Ascending aorta (tissue), 2 donors: ENCODE results near the gene OR52A1. TPM values are rescaled to one million over a fixed set of nuclear protein-coding genes. Genes with fewer than 3 reads are reported as not detected.

Source experiments
- DNase-seq, 2 donors: peaks; one replicate each; pipeline ENCODE4 v3.0.0-alpha.2; 2019; ENCODE audit warnings: low spot score in 2 of 2
- H3K27ac ChIP-seq, 2 donors: fragments of 200-600 bp; sonication (generic); one replicate each; pipeline ENCODE4 v1.5.1; 2016 to 2017; ENCODE audit warnings: mild to moderate bottlenecking in 1 of 2
- H3K27me3 ChIP-seq: fragments of 200-600 bp; sonication (generic); one replicate; pipeline ENCODE4 v1.5.1; 2017
- H3K36me3 ChIP-seq, 2 donors: fragments of 200-600 bp; sonication (generic); one replicate each; pipeline ENCODE4 v1.5.1; 2016
- H3K4me1 ChIP-seq, 2 donors: fragments of 200-600 bp; sonication (generic); one replicate each; pipeline ENCODE4 v1.5.1; 2016 to 2017; ENCODE audit warnings: mild to moderate bottlenecking in 1 of 2
- H3K4me3 ChIP-seq, 2 donors: fragments of 200-600 bp; sonication (generic); one replicate each; pipeline ENCODE4 v1.5.1; 2016 to 2017; ENCODE audit warnings: mild to moderate bottlenecking in 1 of 2
- H3K9me3 ChIP-seq, 2 donors: fragments of 200-600 bp; sonication (generic); one replicate each; pipeline ENCODE4 v1.5.1; 2016
- intact Hi-C: fragments of 100-400 bp; cut with DNase I; formaldehyde crosslinking; loops from one replicate; pipeline ENCODE4 v1.15.1; 2023
- total RNA-seq: library from RNA; depleted of rRNA; stranded (reverse); fragments of >200 nt; gene quantifications from one replicate; pipeline ENCODE4 v1.1.0, GENCODE V29; 2016
- TF ChIP-seq, protein P1 (sequence below), 3 experiments: fragments of 200-600 bp in 2 of 3; fragments of 450-650 bp in 1 of 3; sonication (generic) in 2 of 3; IDR thresholded peaks; one replicate each; pipeline ENCODE4 v1.5.1; 2016 to 2019; ENCODE audit warnings: antibody characterized with exemption in 3 of 3, mild to moderate bottlenecking in 1 of 3, moderate library complexity in 1 of 3

The OR52A1 gene
- total RNA-seq, 1 donor from 2014 or later = not detected

DNA sequence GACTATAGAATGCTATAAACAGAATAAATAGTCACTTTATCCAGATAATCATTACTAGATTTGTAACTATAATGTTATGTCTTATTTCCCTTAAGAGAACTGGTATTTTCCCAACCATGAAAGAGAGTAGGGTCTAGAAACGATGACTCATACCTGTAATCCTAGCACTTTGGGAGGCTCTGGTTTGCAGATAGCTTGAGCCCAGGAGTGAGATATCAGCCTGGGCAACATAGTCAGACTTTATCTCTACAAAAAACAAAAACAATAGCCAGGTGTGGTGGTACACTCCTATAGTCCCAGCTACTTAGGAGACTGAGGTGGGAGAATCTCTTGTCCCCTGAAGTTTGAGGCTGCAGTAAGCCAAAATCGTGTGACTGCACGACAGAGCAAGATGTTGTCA lies 47.3 kb downstream of the OR52A1 start:
- no peak for DNase-seq
- intact Hi-C loops = no loop called here

DNA sequence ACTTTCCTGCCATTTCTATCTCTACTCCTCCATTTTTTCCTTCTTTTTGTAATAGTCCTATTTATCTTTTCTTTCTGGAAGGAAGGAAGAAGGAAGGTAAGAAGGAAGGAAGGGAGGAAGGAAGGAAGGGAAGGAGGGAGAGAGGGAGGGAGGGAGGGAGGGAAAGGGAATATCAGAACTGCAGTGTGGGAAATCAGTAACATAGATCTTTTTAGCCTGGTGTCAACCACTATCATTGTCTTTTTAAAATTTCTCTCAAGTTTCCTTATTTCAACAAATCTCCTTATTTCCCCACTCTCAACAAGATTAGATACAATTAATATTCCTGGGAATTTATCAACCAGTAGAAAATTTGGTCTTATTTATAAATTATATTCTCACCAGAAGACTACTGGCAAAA lies 51.5 kb downstream of the OR52A1 start:
- TF ChIP-seq, protein P1, sequence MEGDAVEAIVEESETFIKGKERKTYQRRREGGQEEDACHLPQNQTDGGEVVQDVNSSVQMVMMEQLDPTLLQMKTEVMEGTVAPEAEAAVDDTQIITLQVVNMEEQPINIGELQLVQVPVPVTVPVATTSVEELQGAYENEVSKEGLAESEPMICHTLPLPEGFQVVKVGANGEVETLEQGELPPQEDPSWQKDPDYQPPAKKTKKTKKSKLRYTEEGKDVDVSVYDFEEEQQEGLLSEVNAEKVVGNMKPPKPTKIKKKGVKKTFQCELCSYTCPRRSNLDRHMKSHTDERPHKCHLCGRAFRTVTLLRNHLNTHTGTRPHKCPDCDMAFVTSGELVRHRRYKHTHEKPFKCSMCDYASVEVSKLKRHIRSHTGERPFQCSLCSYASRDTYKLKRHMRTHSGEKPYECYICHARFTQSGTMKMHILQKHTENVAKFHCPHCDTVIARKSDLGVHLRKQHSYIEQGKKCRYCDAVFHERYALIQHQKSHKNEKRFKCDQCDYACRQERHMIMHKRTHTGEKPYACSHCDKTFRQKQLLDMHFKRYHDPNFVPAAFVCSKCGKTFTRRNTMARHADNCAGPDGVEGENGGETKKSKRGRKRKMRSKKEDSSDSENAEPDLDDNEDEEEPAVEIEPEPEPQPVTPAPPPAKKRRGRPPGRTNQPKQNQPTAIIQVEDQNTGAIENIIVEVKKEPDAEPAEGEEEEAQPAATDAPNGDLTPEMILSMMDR (IDR thresholded peaks at IDR 0.05) = no peak
- Histone ChIP-seq H3K4me3 (no peak overlapping the region), H3K36me3 (no peaks in the 10 kb centered on the region), H3K27ac (no peak overlapping the region), H3K27me3 (no peaks in the 10 kb centered on the region), H3K9me3 (no peaks in the 10 kb centered on the region), H3K4me1 (no peaks in the 10 kb centered on the region)
- DNase-seq = no peak
- intact Hi-C loops = no loop called here

More for the DNA sequence above, 47.3 kb downstream of the OR52A1 start:
- Histone ChIP-seq H3K4me1 (no peaks in the 10 kb centered on the region), H3K9me3 (no peaks in the 10 kb centered on the region), H3K27ac (no peak overlapping the region), H3K4me3 (no peak overlapping the region), H3K36me3 (no peaks in the 10 kb centered on the region), H3K27me3 (no peaks in the 10 kb centered on the region)
- TF ChIP-seq, protein P1 (IDR thresholded peaks at IDR 0.05) = no peak

DNA sequence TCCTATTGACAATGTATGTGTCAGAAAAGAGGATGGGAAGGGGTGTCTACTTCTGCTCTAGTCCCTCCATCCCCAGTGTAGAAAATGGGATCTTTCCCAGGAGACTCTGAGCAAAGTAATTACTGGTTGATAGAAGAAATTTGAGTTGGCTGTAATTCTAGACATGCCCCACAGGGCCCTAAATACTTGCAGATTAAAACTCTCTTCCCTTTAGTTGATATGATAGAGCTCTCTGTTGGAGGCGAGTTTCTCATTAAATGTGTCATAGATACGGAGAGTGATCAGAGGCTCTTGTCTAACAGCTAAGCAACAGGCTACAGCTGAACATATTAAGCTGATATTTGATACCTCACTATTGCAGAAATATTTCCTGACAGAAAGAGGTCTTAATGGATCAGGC lies 52.3 kb downstream of the OR52A1 start:
- DNase-seq = no peak
- H3K27me3 ChIP-seq = no peaks in the 10 kb centered on the region
- no peak overlapping the region for H3K27ac ChIP-seq
- intact Hi-C loops = no loop called here
- TF ChIP-seq, protein P1 (IDR thresholded peaks at IDR 0.05) = no peak
- H3K4me3 ChIP-seq = no peak overlapping the region
- no peaks in the 10 kb centered on the region for H3K9me3 ChIP-seq
- H3K4me1 ChIP-seq = no peaks in the 10 kb centered on the region
- H3K36me3 ChIP-seq = no peaks in the 10 kb centered on the region

DNA sequence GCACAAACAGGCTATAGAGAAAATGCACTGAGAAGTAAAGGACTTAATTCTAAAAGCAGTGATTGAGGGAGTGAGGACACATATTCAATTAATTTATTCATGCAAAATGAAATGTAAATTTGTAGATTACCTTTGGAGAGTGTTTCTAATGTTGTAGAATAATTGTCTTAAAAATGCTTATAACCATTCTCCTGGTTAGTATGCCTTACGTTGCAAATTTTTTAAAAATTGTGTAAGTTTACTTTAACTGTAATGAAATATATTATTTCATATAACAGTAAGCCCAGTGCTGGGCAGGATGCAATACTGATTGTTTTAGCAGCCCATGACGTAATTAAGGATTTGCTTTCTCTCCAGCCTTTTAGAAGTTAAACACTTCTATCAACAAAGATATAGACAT lies 58.5 kb downstream of the OR52A1 start:
- H3K27me3 ChIP-seq = no peaks in the 10 kb centered on the region
- DNase-seq = no peak
- H3K36me3 ChIP-seq = no peaks in the 10 kb centered on the region
- H3K4me1 ChIP-seq = no peaks in the 10 kb centered on the region
- no peak overlapping the region for H3K4me3 ChIP-seq
- no peaks in the 10 kb centered on the region for H3K9me3 ChIP-seq
- intact Hi-C loops = no loop called here
- TF ChIP-seq, protein P1 (IDR thresholded peaks at IDR 0.05) = no peak
- no peak overlapping the region for H3K27ac ChIP-seq

Other genes starting within 250 kb of the OR52A1 start
- gene OR51G2, start 235.4 kb downstream of the OR52A1 start, total RNA-seq = not detected
- not detected for gene OR51G1, start 230.4 kb downstream of the OR52A1 start, total RNA-seq
- not detected for gene OR51A4, start 207.2 kb downstream of the OR52A1 start, total RNA-seq
- gene OR51A2, start 199.0 kb downstream of the OR52A1 start, total RNA-seq = not detected
- not detected for gene OR51L1, start 159.9 kb downstream of the OR52A1 start, total RNA-seq
- gene OR52J3, start 108.2 kb downstream of the OR52A1 start, total RNA-seq = not detected
- not detected for gene OR52E2, start 95.1 kb downstream of the OR52A1 start, total RNA-seq
- not detected for gene OR52E1, start 85.2 kb downstream of the OR52A1 start, total RNA-seq
- not detected for gene OR52A5, start 16.4 kb downstream of the OR52A1 start, total RNA-seq
- gene OR51V1, start 45.9 kb upstream of the OR52A1 start, total RNA-seq = not detected
- 1,146 TPM for gene HBB, start 72.3 kb upstream of the OR52A1 start, total RNA-seq
- not detected for gene HBD, start 79.7 kb upstream of the OR52A1 start, total RNA-seq
- not detected for gene HBG1, start 95.1 kb upstream of the OR52A1 start, total RNA-seq
- not detected for gene HBG2, start 100.0 kb upstream of the OR52A1 start, total RNA-seq
- not detected for gene HBE1, start 115.2 kb upstream of the OR52A1 start, total RNA-seq
- gene OR51B4, start 147.2 kb upstream of the OR52A1 start, total RNA-seq = not detected
- not detected for gene OR51B2, start 169.5 kb upstream of the OR52A1 start, total RNA-seq
- gene OR51B5, start 188.8 kb upstream of the OR52A1 start, total RNA-seq = not detected
- gene OR51B6, start 196.8 kb upstream of the OR52A1 start, total RNA-seq = not detected
- not detected for gene OR51M1, start 229.1 kb upstream of the OR52A1 start, total RNA-seq